PC-9 (cell line): Measurements from ENCODE around the gene EVI5.
"Not testable (repeated sequence)": the region's sequence is repeated elsewhere in the genome, so short reads cannot be mapped to it uniquely, and the experiment has no call there.

Experiments
- CTCF ChIP-seq: fragments of 200-600 bp; sonication (generic); conservative IDR thresholded peaks from 2 replicates; pipeline ENCODE4 v1.6.1; 2017; ENCODE audit warnings: mixed run types, antibody characterized with exemption, mild to moderate bottlenecking, moderate library complexity
- EZH2 ChIP-seq: fragments of 200-600 bp; sonication (generic); IDR thresholded peaks from 2 replicates; pipeline ENCODE4 v1.8.0; 2017; ENCODE audit warnings: antibody characterized with exemption, low read depth

DNA sequence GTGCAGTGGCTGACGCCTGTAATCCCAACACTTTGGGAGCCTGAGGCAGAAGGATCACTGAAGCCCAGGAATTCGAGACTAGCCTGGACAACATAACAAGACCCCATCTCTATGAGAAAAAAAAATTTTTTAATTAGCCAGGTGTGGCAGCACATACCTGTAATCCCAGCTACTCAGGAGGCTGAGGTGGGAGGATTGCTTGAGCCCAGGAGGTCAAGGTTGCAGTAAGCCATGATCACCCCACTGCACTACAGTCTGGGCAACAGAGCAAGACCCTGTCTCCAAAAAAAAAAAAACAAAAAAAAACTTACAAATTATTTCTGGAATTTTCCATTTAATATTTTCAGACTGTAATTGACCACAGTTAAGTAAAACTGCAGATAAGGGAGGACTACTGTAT, 11.2 kb downstream of the EVI5 start:
- TF ChIP-seq CTCF, EZH2: not testable (repeated sequence)
